Psoas muscle (tissue), 8 donors: ENCODE results near the gene NUP54. TPM values are rescaled to one million over a fixed set of nuclear protein-coding genes. Genes with fewer than 3 reads are reported as not detected.
A peak's percentile ranks its signal among the peaks of the same experiment; 100 is the strongest.

Experiments used
- ATAC-seq, 4 donors: fragments of 200-7000 bp; cut with Tn5 transposase; one replicate each; pipeline ENCODE4 v1.9.1; 2020; ENCODE audit warnings: moderate library complexity in 3 of 4, mild to moderate bottlenecking in 2 of 4
- DNase-seq, 2 donors: peaks; one replicate each; pipeline ENCODE4 v3.0.0-alpha.2; 2020
- H3K27ac ChIP-seq: fragments of 200-600 bp; one replicate; pipeline ENCODE4 v1.8.0; 2022
- H3K27me3 ChIP-seq, 3 donors: fragments of 200-600 bp in 1 of 3; one replicate each; pipeline versions ENCODE4 v1.6.1 to v1.8.0; 2013 to 2022; ENCODE audit warnings: low read length in 2 of 3, mild to moderate bottlenecking in 2 of 3, moderate library complexity in 1 of 3; ENCODE audit not compliant: insufficient read depth in 3 of 3
- H3K36me3 ChIP-seq, 2 donors: fragments of 200-600 bp in 1 of 2; one replicate each; pipeline versions ENCODE4 v1.6.1 to v1.8.0; 2013 to 2022; ENCODE audit warnings: low read depth in 1 of 2, mild to moderate bottlenecking in 1 of 2, moderate library complexity in 1 of 2; ENCODE audit not compliant: insufficient read depth in 1 of 2
- H3K4me1 ChIP-seq: fragments of 200-600 bp; one replicate; pipeline ENCODE4 v1.8.0; 2022
- H3K4me3 ChIP-seq: fragments of 200-600 bp; one replicate; pipeline ENCODE4 v1.8.0; 2022; ENCODE audit warnings: mild to moderate bottlenecking
- H3K9me3 ChIP-seq: fragments of 200-600 bp; one replicate; pipeline ENCODE4 v1.8.0; 2022
- CTCF ChIP-seq: fragments of 200-600 bp; IDR thresholded peaks from one replicate; pipeline ENCODE4 v1.8.0; 2022; ENCODE audit warnings: antibody characterized with exemption
- WGBS, 3 donors: extraction: QIAGEN DNeasy Blood & Tissue Kit; methylation state at CpG; one replicate each; pipeline versions ENCODE4 v1.1.6 to v1.1.7; 2013; 5-methylcytosine and 5-hydroxymethylcytosine counted together
- intact Hi-C, 2 donors: fragments of 100-400 bp; cut with DNase I; formaldehyde crosslinking; loops; one replicate each; pipeline versions ENCODE4 v1.11.0 to v1.14.2; 2022
- polyA plus RNA-seq, 3 donors: library from polyadenylated mRNA; stranded (reverse); fragments of 200-250 nt; gene quantifications; one replicate each; pipeline ENCODE4 v1.2.3, GENCODE V29; 2013
- total RNA-seq, 4 donors: library from RNA; stranded (reverse); fragmentation: NEBNext Ultra II Directional in 2 of 4; extraction: Animal tissue kit (Norgen Biotek cat#: 25700) in 2 of 4; gene quantifications; one replicate each; pipeline versions ENCODE4 v1.2.1 to v1.2.4, GENCODE V29; 2021 to 2023
- donor health status: healthy with polysubstance abuse.
- donor health status: DM: no; HTN: no; CAD: no; lungs with moderate emphysema.
- donor health status: Bipolar disorder and iron deficiency.
- donor health status: healthy.
- donor health status: DM: yes; HTN: yes; CAD: no.
- donor health status: DM: no; HTN: no; CAD: no.
- donor health status: DM: no; HTN: no; CAD: no.
- donor health status: DM: yes; HTN: yes; CAD: no.

The NUP54 gene
- total and polyA plus RNA-seq, 7 donors, result 14.1 to 26.0 (median 19.5) TPM

GRCh38 chr4:76177709-76178108 is 29.5 kb upstream of the NUP54 start:
- Histone ChIP-seq H3K9me3 (no peaks in the 10 kb centered on the region), H3K36me3 (peaks cover 3 to 79% of the 10 kb centered on the region in 2 donors), H3K4me3 (no peak overlapping the region), H3K27ac (peak overlapping the region; percentile 53), H3K4me1 (peaks cover 15% of the 10 kb centered on the region), H3K27me3 (no peaks in the 10 kb centered on the region)
- ATAC-seq (peak; percentile 62 to 79 (median 68)), DNase-seq (no peak)
- no peak for TF ChIP-seq CTCF
- intact Hi-C loops, result loop anchor here (5.0 to 10.0 kb wide), 2 partner anchors 130 to 327 kb away; partner anchors contain the start of gene STBD1 (in 1 of the 2)

- WGBS, 3 donors, result 95 to 100% (median 95%) methylated on average over 1 of the region's 1 CpG
- H3K36me3 ChIP-seq, result peaks cover 3 to 92% of the 10 kb centered on the region in 2 donors
- TF ChIP-seq CTCF, result no peak
- no peaks in the 10 kb centered on the region for H3K9me3 ChIP-seq
- no peak overlapping the region for H3K27ac ChIP-seq
- no peaks in the 10 kb centered on the region for H3K27me3 ChIP-seq
- intact Hi-C loops, result loop anchor here (5.0 to 10.0 kb wide), 2 partner anchors 132 to 329 kb away; partner anchors contain the start of gene STBD1 (in 1 of the 2)
- DNase-seq (no peak), ATAC-seq (no peak)
- no peak overlapping the region for H3K4me3 ChIP-seq
- H3K4me1 ChIP-seq, result peaks cover 15% of the 10 kb centered on the region
These were observed 27.1 kb upstream of the NUP54 start for GRCh38 chr4:76175336-76175735.

GRCh38 chr4:76174216-76174615 is 26.0 kb upstream of the NUP54 start:
- intact Hi-C loops, result loop anchor here in 1 of 2 donors (10.0 kb wide), 1 partner anchor 331 kb away; no protein-coding TSS in a partner anchor
- Histone ChIP-seq H3K27ac (no peak overlapping the region), H3K4me1 (peaks cover 15% of the 10 kb centered on the region), H3K9me3 (no peaks in the 10 kb centered on the region), H3K4me3 (no peak overlapping the region), H3K27me3 (no peaks in the 10 kb centered on the region), H3K36me3 (peaks cover 3 to 93% of the 10 kb centered on the region in 2 donors)
- ATAC-seq, result no peak
- DNase-seq, result no peak
- TF ChIP-seq CTCF, result no peak
- WGBS, 3 donors, result 83 to 92% (median 85%) methylated on average over 6 of the region's 6 CpGs

- Histone ChIP-seq H3K27me3 (no peaks in the 10 kb centered on the region), H3K4me1 (peaks cover 3% of the 10 kb centered on the region), H3K4me3 (no peak overlapping the region), H3K36me3 (peaks cover 15 to 99% of the 10 kb centered on the region in 2 donors), H3K9me3 (no peaks in the 10 kb centered on the region), H3K27ac (no peak overlapping the region)
- intact Hi-C loops, result no loop called here
- WGBS, 3 donors, result 79 to 88% (median 87%) methylated on average over 3 of the region's 3 CpGs
- no peak for DNase-seq
- peak in 1 of 4 donors; percentile 25 for ATAC-seq
- no peak for TF ChIP-seq CTCF
These were observed 20.5 kb upstream of the NUP54 start for GRCh38 chr4:76168688-76169087.

GRCh38 chr4:76166480-76166879 is 18.3 kb upstream of the NUP54 start:
- WGBS, 3 donors, result 56 to 80% (median 57%) methylated on average over 3 of the region's 3 CpGs

More at GRCh38 chr4:76166480-76166879, 18.3 kb upstream of the NUP54 start:
- Histone ChIP-seq H3K4me3 (no peak overlapping the region), H3K27ac (peak overlapping the region; percentile 58), H3K9me3 (no peaks in the 10 kb centered on the region), H3K4me1 (peaks cover 3% of the 10 kb centered on the region), H3K27me3 (no peaks in the 10 kb centered on the region), H3K36me3 (peaks cover 21 to 99% of the 10 kb centered on the region in 2 donors)
- no peak for DNase-seq
- no peak for TF ChIP-seq CTCF
- peak; percentile 63 to 88 (median 78) for ATAC-seq
- intact Hi-C loops, result no loop called here
